ENCODE results near the gene EYS. TPM values are rescaled to one million over a fixed set of nuclear protein-coding genes. Genes with fewer than 3 reads are reported as not detected.

EYS gene
- total RNA-seq, 1 experiment from 2014 or later = not detected

- Histone ChIP-seq H3K56ac (ENCODE audit: insufficient read length, low read depth, low read length) (no peak overlapping the region), H3K4me1 (ENCODE audit: insufficient read depth, low read length) (no peaks in the 10 kb centered on the region), H2BK12ac (ENCODE audit: insufficient read length, low read depth, low read length) (no peak overlapping the region), H3K4ac (ENCODE audit: low read depth, low read length) (no peak overlapping the region), H2BK20ac (ENCODE audit: low read depth, low read length, poor library complexity, severe bottlenecking) (no peak overlapping the region), H2BK120ac (ENCODE audit: low read depth, low read length, poor library complexity, severe bottlenecking) (no peak overlapping the region), H2BK5ac (ENCODE audit: insufficient read length, low read length) (no peak overlapping the region), H3T11ph (ENCODE audit: low read length) (no peak overlapping the region), H3K9me3 (ENCODE audit: control insufficient read depth, low read depth, low read length) (no peaks in the 10 kb centered on the region), H4K5ac (ENCODE audit: insufficient read length, low read depth, low read length) (no peak overlapping the region), H3K27me3 (ENCODE audit: insufficient read depth, low read length) (no peaks in the 10 kb centered on the region), H3K79me1 (ENCODE audit: insufficient read depth, low read depth, low read length, poor library complexity, severe bottlenecking) (no peaks in the 10 kb centered on the region), H4K20me1 (ENCODE audit: control insufficient read depth, insufficient read depth, insufficient read length) (no peaks in the 10 kb centered on the region), H3K18ac (ENCODE audit: insufficient read length, low read depth, low read length) (no peak overlapping the region), H3K23ac (ENCODE audit: insufficient read length, low read depth, low read length) (no peak overlapping the region), H4K91ac (ENCODE audit: insufficient read length, low read depth, low read length) (no peak overlapping the region), H3K9ac (ENCODE audit: extremely low read depth, insufficient read length, low read length) (no peak overlapping the region), H2AK5ac (ENCODE audit: insufficient read length, low read length) (no peak overlapping the region), H2BK15ac (ENCODE audit: low read depth, low read length) (no peak overlapping the region), H2AFZ (ENCODE audit: low read length) (no peak overlapping the region), H3K23me2 (ENCODE audit: insufficient read length, low read depth, low read length, poor library complexity, severe bottlenecking) (no peaks in the 10 kb centered on the region), H3K27ac (ENCODE audit: insufficient read length, low read depth, low read length) (no peak overlapping the region), H3K14ac (ENCODE audit: insufficient read depth, low read length) (no peak overlapping the region), H3K79me2 (ENCODE audit: insufficient read depth, low read length) (no peaks in the 10 kb centered on the region), H3K4me2 (ENCODE audit: insufficient read depth, insufficient read length, low read length) (no peak overlapping the region), H4K8ac (replicated peaks; ENCODE audit: insufficient read length, low read depth, low read length) (no peak overlapping the region)
- DNase-seq = no peak
- Mint-ChIP-seq H3K9me3 (peaks cover 8 to 10% of the 10 kb centered on the region in 2 experiments; a peak in 4 of 5 replicates), H3K4me1 (peaks cover 5 to 6% of the 10 kb centered on the region in 2 experiments), H3K27me3 (ENCODE audit: low read depth) (no peaks in the 10 kb centered on the region; the same call in 1 of the 2 replicates), H3K36me3 (ENCODE audit: insufficient read depth in 1 of 3, low read depth in 3 of 3) (peaks cover 0 to 1% (median 0%) of the 10 kb centered on the region in 3 experiments; a peak in 3 of 7 replicates), H3K4me3 (no peak overlapping the region), H3K27ac (no peak overlapping the region)
- WGBS (ENCODE audit: extremely low coverage, insufficient read length, low lambda C conversion rate) = no CpG with 5 or more reads among the region's 2 CpGs
- TF ChIP-seq CTCF (conservative IDR thresholded peaks at IDR 0.05) = no peak
Measured at GRCh38 chr6:63750400-63750799, 1956.6 kb downstream of the EYS start.
